Measurements from ENCODE around the gene HMG20B.

Gene HMG20B

GRCh38 chr19:3586127-3586626 lies 13.4 kb downstream of the HMG20B start:
- DNase-seq = no peak

- DNase-seq = no peak
Measured at GRCh38 chr19:3586707-3587346, 14.1 kb downstream of the HMG20B start.

GRCh38 chr19:3589439-3589838 lies 16.7 kb downstream of the HMG20B start:
- DNase-seq = no peak

- no peak for DNase-seq
Measured at GRCh38 chr19:3589949-3590348, 17.2 kb downstream of the HMG20B start.

- DNase-seq = no peak
Measured at GRCh38 chr19:3590991-3591659, 18.4 kb downstream of the HMG20B start.

GRCh38 chr19:3591876-3592613 lies 19.3 kb downstream of the HMG20B start:
- no peak for DNase-seq

GRCh38 chr19:3593156-3593555 lies 20.4 kb downstream of the HMG20B start:
- no peak for DNase-seq

- DNase-seq = no peak
Measured at GRCh38 chr19:3595521-3596061, 22.8 kb downstream of the HMG20B start.

- no peak for DNase-seq
Measured at GRCh38 chr19:3599776-3600187, 27.0 kb downstream of the HMG20B start.

GRCh38 chr19:3601021-3601420 lies 28.3 kb downstream of the HMG20B start:
- DNase-seq = no peak

GRCh38 chr19:3603121-3603811 lies 30.5 kb downstream of the HMG20B start:
- no peak for DNase-seq

- no peak for DNase-seq
Measured at GRCh38 chr19:3604227-3604986, 31.7 kb downstream of the HMG20B start.

- DNase-seq = no peak
Measured at GRCh38 chr19:3604987-3605343, 32.2 kb downstream of the HMG20B start.

GRCh38 chr19:3605361-3605760 lies 32.6 kb downstream of the HMG20B start:
- DNase-seq = no peak

- no peak for DNase-seq
Measured at GRCh38 chr19:3605770-3606169, 33.0 kb downstream of the HMG20B start.

- DNase-seq = peak; percentile 40
Measured at GRCh38 chr19:3606174-3606689, 33.5 kb downstream of the HMG20B start.

- no peak for DNase-seq
Measured at GRCh38 chr19:3606690-3607289, 34.0 kb downstream of the HMG20B start, which contains the start of gene TBXA2R. Gene TBXA2R (minus strand): TSS chr19:3606875. CDS start chr19:3600634, 6,241 bp downstream.

GRCh38 chr19:3607303-3608078 lies 34.7 kb downstream of the HMG20B start:
- no peak for DNase-seq

GRCh38 chr19:3608079-3608641 lies 35.4 kb downstream of the HMG20B start:
- no peak for DNase-seq

GRCh38 chr19:3608750-3609322 lies 36.1 kb downstream of the HMG20B start:
- DNase-seq = no peak
